Stimulated activated CD8-positive, alpha-beta memory T cell treated with anti-CD3 and anti-CD28 coated beads, Interleukin-15, amount 100 ng/mL, for 1 hour (primary cell): ENCODE measurements around the gene CCDC12.

Experiments used
- DNase-seq: peaks from one replicate; pipeline ENCODE4 v3.0.0-alpha.2; 2020; ENCODE audit warnings: low read depth

CCDC12 gene

GRCh38 chr3:46936733-46937250, 39.8 kb downstream of the CCDC12 start:
- no peak for DNase-seq

DNA sequence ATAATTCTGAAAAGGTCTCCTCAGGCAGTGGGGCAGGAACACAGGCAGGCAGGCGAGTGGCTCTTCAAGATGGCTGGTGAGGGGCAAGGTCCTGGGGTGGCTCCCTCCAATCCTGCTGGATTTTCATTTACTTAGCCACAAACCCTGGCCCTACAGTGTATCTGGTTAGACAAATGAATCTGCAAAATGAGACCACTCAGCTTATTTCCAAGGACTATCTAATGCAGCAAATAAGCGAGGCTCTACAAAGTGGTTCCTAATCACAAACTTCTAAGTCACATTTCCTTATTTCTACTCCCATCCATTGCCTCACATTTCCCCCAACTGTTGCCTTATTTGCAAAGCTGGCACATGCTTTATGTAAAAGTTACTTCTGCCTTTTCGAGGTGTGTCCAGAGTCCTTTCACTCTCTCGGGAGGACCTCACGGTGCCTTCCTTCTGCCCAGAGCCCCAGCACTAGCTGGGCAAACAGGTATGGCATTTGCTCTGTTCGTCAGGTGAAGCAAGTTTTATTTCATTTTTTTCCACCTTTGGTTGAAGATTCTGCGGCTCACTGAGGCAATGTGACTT, 40.5 kb downstream of the CCDC12 start:
- no peak for DNase-seq

DNA sequence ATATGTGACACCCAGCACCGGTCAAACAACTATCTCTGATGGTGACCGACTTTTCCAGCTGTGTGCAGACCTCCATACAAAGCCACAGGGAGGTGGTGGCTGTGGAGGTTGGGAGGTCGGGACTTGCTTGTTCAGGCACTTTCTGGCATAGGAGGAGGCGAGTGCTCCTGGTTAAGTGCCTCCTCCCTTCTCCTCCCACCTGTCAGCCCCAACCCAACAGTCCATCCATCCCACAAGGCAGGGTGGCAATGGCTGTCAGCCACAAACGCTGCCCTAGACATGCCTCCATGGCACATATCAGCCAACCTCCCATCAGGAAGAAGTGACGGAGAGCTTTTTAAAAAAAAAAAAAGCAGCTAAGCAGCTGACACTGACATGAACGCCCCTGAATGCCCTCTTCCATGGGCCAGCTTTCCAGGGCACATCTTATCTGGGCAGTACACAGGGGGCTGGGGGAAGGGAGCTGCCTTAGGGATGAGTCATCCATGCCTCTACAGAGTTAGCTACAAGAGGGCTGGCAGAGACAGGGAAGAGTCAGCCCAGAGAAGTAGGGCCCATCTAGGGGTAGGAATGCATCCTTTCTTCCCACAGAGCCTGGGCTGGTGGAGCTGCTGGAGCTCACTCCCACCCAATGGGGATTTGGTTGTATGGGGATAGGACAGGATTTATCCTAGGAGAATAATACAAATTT, 41.2 kb downstream of the CCDC12 start:
- no peak for DNase-seq

GRCh38 chr3:46934498-46935167, 41.9 kb downstream of the CCDC12 start:
- DNase-seq = no peak

- DNase-seq = no peak
These were observed 42.5 kb downstream of the CCDC12 start for GRCh38 chr3:46934072-46934471.

DNA sequence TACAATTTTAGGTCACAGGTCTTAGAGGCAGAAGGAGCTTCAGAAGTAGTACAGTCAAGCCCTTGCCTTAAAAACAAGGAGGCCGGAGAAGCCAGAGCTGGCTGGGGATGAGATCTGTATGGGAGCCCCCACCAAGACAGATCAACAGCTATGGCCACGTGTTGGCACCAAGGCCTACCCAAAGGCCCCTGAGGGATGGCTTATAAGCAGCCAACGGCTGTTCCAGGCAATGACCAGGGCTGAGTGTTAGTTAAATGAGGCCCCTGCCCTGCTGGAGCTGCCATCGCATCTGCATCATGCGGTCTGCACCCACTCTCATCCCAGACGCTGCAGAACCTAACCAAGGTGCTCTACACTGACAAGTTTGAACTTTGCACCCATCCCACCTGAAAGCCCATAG, 43.3 kb downstream of the CCDC12 start:
- no peak for DNase-seq

GRCh38 chr3:46932455-46933225, 43.9 kb downstream of the CCDC12 start:
- no peak for DNase-seq

DNA sequence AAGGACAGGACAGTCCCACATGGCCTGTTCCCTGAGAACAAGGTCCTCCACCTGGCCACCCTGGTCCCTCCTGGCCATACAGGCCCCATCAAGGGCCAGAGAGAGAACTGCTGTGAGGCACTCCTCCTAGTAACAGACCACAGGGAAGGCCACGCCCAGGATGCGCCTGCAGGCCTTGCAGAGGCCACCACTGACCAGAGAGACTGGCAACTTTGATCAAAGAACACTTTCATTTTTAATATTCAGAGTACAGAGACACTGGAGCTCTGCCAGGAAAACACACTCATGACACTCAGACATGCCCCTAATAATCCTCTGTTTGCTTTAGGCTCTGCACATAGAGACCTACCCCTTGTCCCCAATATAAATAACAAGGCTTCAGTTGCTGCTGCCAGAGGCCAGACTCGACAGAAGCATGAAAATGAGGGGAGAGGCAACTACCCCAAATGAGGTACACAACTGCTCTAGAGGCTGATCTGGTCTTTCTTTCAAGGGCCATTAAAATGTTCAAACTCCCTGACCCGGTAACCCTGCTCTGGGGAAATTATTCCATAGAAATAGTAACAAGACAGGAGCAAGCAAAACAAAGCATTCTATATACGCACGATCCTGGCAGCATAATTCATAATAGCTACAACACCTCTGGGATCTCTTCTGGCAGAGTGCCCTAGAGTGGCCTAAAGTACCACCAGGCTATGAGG, 44.8 kb downstream of the CCDC12 start:
- DNase-seq = no peak

DNA sequence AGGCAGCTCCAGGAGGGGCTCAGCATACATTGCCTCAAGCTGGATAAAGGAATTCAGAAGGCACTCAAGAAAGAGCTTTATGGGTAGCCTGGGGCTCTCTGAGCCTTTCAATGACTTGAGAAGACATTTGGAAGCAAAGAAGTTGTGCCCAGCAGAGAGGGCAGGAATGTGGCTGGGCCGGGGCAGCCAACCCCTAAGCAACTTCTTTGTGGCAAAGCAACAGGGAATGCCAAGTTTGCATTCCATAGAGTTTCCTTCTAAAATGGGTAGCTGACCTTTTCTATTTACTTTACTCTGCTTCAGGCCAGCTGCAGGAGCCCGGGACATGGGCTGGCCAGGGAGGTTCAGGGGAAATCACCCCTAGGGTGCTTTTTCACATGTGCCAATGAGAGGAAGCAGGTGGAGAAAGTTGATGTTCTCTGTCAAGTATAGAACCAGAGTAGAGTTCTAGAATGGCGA, 45.6 kb downstream of the CCDC12 start:
- DNase-seq = no peak

DNA sequence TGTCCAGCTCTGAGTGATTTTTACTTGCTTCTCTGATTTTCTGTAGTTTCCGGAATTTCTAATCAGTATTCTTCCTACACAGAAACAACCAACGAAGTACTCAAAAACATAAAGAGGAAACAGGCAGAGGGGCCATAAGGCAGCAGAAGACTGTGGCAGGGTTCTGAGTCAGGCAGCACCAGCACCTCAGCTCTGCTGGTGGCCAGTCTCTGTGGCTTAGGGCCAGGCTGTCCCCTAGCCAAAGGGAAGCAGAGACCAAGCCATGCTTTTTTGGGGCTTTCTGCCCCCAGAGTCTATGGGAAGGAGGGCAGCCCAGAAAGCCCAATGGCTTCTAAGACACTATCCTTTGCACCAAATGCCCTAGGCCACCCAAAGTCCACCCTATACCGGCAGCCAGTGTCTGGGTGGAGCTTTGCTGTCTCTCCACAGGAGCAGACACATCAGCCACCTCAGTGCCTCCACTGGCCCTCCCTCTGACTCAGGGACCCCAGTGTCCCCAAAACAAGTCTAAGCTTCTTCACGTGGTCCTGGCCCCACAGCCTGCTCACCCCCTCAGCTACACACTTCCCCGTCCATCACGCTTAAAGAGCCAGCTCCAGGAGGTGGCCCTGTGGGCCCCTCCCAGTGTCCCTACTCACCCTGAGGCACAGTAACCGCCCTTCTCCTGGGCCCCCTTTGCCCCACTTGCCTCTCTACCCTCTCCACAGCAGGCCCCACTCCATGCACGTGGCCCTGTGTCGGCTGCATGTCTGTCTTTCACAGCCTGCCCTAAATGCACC, 46.2 kb downstream of the CCDC12 start:
- DNase-seq = no peak

GRCh38 chr3:46929324-46929723, 47.2 kb downstream of the CCDC12 start:
- no peak for DNase-seq

DNA sequence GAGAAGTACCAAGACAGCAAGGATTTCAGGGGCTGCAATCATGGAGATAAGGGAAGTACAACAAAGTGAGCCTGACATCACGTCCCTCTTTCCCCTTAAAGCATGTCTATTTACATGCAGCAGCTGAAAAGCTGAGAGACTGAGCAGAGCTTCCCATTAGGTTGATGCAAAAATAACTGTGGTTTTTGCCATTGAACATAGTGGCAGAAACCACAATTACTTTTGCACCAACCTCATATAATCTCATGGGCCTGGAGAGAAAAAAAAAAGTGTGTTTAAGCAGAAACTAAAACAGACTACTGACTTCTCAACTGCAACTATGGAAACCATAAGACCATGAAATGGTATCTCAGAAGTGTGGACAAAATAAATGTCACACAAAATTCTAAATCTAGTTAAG, 48.3 kb downstream of the CCDC12 start:
- DNase-seq = no peak

DNA sequence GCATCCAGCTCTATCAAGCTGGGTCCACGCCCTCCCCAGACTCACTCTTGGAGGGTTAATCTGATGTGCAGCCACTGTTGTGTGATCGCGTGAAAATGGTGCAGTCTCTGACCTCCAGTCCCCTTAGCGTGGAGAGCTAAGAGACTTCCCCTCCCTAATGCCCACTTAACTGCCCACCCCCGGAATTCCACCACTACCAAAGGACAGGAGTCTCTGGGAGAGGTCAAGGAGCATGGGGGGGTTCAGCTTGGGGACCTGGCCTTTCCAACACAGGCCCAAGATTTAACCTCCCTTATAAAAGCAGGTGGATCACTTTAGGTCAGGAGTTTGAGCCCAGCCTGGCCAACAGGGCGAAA, 48.8 kb downstream of the CCDC12 start:
- no peak for DNase-seq

DNA sequence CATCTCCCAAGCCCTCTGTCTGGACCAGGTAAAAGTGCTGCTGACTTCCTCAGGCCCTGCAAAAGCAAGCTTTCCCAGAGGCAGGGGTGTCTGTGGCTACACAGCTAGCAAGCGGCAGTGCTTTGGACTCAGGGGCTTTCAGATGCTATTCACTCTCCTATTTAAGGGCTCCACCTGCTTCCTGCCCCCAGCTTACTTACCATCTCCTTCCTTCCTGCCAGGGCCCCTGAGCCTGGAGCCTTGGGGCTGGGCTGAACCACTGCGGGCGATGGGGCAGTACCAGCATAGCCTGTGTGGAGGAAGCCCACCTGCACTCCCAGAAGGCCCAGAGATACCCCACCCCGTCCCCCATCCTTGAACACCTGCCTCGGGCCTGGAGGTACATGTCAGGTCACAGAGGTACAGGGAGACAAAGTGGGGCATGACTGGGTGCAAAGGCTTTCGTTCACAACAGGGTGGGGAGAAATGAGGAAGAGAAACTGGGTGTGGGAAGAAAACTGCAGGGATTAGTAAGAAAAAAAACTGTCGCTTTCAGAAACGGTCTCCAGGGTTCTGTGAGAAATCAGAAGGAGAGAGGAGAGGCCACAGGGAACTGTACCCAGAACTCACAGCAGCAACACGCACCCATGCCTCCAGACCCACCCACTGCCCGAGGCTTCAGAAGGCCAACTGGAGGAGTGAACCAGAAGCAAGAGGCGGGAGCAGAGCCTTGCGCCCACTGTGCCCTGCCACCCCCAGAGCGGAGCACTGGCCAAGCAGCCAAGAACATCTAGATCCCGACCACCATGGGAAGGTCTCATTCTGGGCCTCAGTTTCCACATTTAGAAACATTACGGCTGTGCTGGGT, 49.5 kb downstream of the CCDC12 start:
- no peak for DNase-seq

- DNase-seq = no peak
These were observed 50.1 kb downstream of the CCDC12 start for GRCh38 chr3:46926447-46926846.

DNA sequence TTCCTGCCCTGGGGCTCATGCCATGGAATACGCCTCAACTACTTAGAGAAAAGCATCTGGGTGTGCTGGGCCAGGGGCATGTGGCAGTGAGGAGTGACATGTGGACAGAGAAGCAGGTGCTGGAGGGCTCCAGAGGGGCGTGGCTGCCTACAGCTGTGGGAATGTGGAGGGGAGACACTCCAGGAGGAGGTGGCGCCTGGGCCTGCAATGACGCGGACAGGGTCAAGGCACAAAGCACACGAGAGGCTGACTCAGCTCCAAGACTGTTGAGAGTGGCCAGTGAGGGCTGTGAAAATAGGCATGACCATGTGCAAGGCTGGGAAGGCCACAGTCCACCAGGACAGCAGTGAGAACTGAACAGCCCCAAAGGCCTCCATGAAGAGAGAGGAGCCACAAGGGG, 50.5 kb downstream of the CCDC12 start:
- DNase-seq = no peak

DNA sequence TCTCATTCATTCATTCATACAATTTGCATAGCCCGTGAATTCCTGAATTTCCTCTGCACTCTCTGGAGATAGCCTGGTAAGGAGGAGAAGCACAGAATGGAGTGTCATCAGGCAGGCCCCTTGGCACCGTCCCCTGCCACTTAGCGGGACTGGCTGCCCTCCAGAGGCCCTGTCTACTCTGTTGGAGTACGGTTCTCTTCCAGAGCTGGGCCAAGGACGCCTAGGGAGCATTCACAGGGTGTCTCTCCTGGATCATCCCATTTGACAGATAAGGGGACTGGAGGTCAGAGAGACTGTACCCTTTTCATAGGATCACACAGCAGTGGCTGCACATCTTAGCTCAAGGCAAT, 51.0 kb downstream of the CCDC12 start:
- DNase-seq = no peak

DNA sequence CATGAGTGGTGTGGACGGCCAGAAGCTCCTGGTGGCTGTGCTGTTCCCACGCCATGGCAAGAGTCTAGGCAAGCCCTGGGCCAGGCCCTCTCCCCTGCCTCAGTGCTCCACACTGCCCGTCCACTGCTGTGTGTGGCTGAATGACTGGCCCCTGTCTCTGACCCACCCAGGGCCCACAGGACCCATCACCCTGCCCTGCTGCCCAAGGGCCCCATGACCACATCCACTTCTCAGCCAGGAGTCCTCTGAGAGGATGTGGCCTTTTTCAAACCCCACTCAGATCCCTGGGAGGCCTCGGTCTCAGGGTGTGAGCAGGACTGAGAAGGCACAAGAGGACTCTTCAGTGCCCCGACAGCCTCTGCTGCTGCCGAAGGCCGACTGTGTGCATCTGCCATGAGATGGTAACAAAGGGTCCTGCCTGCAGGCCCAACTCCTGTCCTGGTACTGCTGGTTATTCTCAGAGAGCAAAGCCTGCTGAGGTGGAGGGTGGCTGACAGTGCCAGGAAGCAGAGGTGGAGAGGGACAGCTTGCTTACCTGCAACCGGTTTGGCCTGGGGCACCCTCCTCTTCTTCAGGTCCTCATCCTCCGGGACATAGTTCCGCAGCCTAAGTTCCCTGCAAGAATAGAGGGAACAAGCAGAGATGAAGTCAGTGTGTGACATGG, 51.5 kb downstream of the CCDC12 start:
- DNase-seq = no peak

DNA sequence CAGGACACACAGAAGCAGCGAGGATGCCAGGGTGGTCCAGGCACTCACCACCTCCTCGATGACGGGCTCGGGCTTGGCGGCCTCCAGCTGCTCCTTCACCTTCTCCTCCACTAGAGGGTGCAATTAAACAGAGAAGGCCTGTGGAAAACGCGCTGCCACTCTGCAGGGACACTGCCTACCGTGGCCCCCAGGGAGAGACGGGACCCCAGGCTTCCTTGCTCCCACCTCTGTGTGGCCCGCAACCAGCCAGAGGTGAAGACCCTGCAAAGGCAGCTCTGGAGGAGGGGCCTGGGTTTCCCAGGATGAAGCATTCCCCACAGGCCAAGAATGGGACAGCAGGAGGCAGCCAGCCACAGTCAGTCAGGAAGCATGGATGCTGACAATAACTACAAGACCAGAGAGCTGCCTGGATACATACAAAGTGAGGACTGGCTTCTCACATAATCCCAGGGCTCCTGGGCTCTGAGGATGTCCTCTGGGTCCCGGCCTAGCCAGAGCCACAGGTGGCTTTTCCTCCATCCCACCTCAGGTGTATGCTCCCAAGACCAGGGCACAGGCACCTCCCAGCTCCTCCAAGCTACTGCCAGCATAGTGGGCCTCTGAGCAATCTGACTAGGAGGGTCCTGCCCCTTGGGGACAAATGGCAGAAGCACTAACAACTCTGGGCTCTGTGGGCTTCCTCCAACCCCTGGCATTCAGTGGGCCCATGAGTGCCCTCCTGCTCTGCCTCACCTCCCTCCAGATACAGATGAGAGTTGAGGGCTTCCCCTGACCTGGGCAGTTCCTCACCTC, 52.8 kb downstream of the CCDC12 start:
- no peak for DNase-seq
